BE2C (cell line): ENCODE measurements around the gene C2orf78. TPM values are rescaled to one million over a fixed set of nuclear protein-coding genes. Genes with fewer than 3 reads are reported as not detected.
"Not testable (repeated sequence)": the region's sequence is repeated elsewhere in the genome, so short reads cannot be mapped to it uniquely, and the experiment has no call there.

ENCODE experiments used
- DNase-seq: peaks from one replicate; pipeline ENCODE4 v3.0.0-alpha.2; 2020
- H3K27me3 ChIP-seq: fragments of 250-450 bp; sonication (Bioruptor Pico); 2 replicates; pipeline ENCODE4 v1.5.1; 2020; ENCODE audit warnings: mild to moderate bottlenecking
- H3K36me3 ChIP-seq: fragments of 250-450 bp; sonication (Bioruptor Pico); 2 replicates; pipeline ENCODE4 v1.5.1; 2020; ENCODE audit warnings: mild to moderate bottlenecking
- H3K4me1 ChIP-seq: fragments of 250-450 bp; sonication (Bioruptor Pico); 2 replicates; pipeline ENCODE4 v1.5.1; 2020
- H3K4me3 ChIP-seq: 2 replicates; pipeline ENCODE4 v1.5.1; 2011; ENCODE audit warnings: low read depth, low read length
- H3K9me3 ChIP-seq: fragments of 250-450 bp; sonication (Bioruptor Pico); 2 replicates; pipeline ENCODE4 v1.5.1; 2020
- polyA plus RNA-seq: library from polyadenylated mRNA; unstranded; fragments of >200 nt; gene quantifications from one replicate; pipeline ENCODE4 v1.2.1, GENCODE V29; 2012; ENCODE audit warnings: low read depth, missing spikeins; ENCODE audit not compliant: insufficient read length, insufficient read depth
- TF ChIP-seq, protein P1 (sequence below): IDR thresholded peaks from 2 replicates; pipeline ENCODE4 v1.5.1; 2012; ENCODE audit warnings: mild to moderate bottlenecking, low read depth, low read length

The C2orf78 gene, protein sequence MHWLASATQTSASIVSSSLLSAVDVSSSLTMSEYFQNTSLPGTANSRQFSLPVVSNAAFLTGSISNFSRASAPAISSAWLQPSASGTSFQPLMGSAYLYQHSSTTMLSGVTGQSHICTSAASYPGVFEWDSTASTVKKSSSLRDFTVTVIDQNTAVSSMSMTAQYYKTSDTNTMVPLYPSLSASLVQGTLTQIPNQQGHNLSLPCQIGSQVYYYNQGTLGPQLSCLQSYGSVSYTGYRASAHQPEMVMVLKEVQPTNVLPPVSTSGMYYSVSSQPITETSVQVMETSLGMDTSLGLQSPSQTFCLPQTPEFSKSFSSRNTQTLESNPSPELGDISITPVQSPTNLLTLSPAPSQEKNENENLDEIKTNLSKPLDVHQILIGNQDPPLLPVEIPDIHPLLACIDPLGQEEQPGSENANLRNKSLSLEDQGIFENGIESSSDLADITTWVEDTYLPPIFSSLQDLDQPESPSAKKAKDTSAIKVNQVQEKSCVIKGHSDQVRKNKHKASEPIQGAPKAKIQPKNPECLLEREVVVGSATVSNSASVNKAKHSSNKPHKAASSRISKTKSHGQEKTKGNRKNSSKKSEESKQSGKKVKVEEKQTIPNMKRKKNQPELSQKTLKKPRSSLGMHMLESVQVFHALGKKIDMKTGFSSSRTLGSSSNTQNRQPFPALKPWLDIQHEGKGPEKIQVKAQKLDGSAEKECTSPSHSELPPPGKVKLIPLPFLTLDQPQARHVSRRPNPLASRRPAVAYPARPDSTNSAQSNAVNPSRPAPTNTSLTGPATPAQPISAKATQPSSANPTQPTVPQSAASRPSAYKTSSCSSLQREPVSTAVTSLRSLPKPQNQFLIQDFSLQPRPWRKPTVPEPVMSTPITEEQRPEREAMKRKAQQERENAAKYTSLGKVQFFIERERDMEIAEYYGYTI
- polyA plus RNA-seq, result not detected

DNA sequence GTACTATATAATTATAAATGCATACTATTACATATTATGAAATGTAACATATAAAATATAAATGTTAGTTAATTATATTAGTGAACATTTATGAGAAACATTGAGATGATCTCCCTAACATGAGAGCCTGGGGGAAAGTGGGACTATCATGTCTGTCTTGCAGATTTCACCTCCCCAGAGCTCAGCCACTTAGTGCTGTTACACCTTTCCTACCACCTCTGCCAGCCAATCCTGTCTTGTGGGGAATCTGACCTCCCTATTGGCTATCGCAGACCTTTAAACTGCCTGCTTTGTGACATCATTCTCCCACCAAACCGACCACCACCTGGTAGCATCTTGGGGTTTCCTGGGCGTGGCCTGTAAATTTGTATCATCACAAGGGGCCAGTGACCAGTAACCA lies at the start of gene C2orf78:
Gene C2orf78, plus strand, starts transcription at position 301 of the 400 bp plus-strand sequence. CDS start 127 bp downstream, outside the sequence.
- H3K4me3 ChIP-seq, DNase-seq, H3K36me3 ChIP-seq, H3K4me1 ChIP-seq, H3K9me3 ChIP-seq, H3K27me3 ChIP-seq: not testable (repeated sequence)

DNA sequence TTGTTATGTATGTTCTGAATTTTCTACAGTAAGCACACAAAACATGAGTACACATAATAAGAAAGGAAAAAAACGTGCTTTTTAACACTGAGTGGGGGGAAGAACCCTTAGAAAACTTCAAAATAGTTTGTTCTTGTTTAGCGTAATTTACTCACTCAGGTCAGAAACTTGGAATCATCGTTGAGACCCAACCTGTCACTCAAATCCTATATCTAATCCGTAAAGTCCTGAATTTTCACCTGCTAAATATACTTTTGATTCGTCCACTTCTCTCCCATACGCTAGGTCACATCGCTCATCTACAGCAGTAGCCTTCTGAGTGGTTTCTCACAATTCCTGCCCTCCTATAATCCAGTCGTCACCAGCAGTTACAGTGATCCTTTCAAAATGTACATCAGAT lies 47.6 kb upstream of the C2orf78 start:
- H3K4me3 ChIP-seq, result peak overlapping the region; percentile 78
- TF ChIP-seq, protein P1, sequence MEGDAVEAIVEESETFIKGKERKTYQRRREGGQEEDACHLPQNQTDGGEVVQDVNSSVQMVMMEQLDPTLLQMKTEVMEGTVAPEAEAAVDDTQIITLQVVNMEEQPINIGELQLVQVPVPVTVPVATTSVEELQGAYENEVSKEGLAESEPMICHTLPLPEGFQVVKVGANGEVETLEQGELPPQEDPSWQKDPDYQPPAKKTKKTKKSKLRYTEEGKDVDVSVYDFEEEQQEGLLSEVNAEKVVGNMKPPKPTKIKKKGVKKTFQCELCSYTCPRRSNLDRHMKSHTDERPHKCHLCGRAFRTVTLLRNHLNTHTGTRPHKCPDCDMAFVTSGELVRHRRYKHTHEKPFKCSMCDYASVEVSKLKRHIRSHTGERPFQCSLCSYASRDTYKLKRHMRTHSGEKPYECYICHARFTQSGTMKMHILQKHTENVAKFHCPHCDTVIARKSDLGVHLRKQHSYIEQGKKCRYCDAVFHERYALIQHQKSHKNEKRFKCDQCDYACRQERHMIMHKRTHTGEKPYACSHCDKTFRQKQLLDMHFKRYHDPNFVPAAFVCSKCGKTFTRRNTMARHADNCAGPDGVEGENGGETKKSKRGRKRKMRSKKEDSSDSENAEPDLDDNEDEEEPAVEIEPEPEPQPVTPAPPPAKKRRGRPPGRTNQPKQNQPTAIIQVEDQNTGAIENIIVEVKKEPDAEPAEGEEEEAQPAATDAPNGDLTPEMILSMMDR, result no peak
- no peaks in the 10 kb centered on the region for H3K9me3 ChIP-seq
- H3K4me1 ChIP-seq, result no peaks in the 10 kb centered on the region
- no peaks in the 10 kb centered on the region for H3K36me3 ChIP-seq
- no peaks in the 10 kb centered on the region for H3K27me3 ChIP-seq
- DNase-seq, result no peak

DNA sequence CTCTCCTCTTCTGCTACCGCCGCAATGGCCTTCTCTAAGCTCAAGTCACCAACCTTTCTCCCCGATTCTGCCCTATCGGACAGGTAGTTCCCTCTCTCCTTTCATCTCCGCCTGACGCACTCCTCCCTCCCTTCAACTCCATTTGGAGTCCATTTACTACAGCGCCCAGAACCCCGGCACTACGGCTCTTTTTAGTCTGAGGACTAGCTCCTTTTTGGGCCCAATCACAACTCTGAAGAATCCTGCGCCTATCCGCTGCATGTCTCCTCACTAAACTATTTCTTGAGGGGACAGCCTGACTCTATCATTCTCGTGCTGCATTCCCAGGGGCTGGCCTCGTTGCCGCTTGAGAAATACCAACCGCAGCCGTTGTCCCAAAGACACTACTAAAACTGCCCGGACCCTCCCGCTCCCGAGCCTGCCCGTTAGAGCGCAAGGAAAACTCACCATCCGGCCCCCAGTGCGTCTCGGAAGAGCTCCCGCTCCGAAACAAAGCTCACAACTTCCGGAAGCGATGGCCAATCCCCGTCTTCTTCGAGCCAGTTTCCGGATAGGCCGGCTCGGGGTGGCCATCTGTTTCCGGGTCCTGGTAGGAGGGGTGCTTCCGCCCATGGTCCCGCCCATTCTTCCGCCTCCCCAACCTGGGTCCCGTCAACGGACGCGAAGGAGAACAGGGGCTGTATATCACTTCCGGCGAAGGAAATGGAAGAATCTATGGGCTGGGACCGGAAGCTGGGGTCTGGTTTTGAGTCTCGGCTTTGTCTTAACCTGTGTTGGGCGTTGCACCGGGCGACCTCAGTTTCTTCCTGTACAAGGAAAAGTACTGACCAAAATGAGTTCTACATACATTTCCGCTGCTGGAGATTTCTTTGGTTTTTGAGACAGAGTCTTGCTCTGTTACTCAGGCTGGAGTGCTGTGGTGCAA lies 46.9 kb upstream of the C2orf78 start, which contains the start of gene TPRKB:
Gene TPRKB, minus strand, starts transcription at position 491 of the 925 bp plus-strand sequence. CDS start 2,776 bp downstream, outside the sequence.
- DNase-seq, result peak; percentile 90
- H3K36me3 ChIP-seq, result no peaks in the 10 kb centered on the region
- H3K9me3 ChIP-seq, result no peaks in the 10 kb centered on the region
- TF ChIP-seq, protein P1, result no peak
- peak within 1 kb of the TSS; percentile 78 for H3K4me3 ChIP-seq
- H3K4me1 ChIP-seq, result no peaks in the 10 kb centered on the region
- no peaks in the 10 kb centered on the region for H3K27me3 ChIP-seq

DNA sequence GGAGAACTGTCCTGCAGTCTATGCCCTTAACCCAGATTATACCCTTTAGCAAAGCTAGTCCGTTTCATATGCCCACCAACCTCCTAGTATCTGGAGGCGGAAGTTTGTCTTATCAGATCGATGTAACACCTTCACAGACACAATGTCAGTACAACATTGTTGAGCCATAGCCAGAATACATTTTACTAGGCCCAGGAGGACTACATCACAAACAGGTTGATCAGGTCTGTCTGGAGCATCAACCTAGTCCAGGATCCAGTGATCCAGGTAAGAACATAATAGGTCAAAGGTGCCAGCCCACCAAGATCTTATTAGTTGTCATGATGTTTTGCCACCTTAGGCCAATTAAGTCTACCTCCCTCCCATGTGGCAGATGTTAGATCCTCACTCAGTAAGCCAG lies 44.9 kb upstream of the C2orf78 start:
- Histone ChIP-seq H3K27me3 (no peaks in the 10 kb centered on the region), H3K4me3 (no peak overlapping the region), H3K36me3 (no peaks in the 10 kb centered on the region), H3K9me3 (no peaks in the 10 kb centered on the region), H3K4me1 (no peaks in the 10 kb centered on the region)
- TF ChIP-seq, protein P1, result no peak
- DNase-seq, result no peak

DNA sequence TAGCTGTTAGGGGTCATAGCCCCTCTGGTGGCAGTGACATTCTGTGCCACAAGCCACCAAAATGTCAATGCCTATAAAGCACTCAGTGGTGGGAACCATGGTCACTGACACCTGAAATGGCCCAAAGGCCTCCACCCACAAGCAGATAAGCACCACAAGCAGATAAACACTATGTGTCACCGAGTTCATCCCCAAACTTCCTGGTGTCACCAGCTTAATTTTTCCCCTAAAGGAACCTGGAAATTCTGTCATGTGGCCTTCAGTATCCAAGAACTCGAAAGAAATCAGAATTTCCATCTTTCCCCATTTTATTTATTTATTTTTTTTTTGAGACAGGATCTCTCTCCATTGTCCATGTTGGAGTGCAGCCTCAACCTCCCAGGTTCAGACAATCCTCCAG lies 43.2 kb upstream of the C2orf78 start:
- Histone ChIP-seq H3K4me1 (no peaks in the 10 kb centered on the region), H3K9me3 (no peaks in the 10 kb centered on the region), H3K36me3 (no peaks in the 10 kb centered on the region), H3K4me3 (no peak overlapping the region), H3K27me3 (no peaks in the 10 kb centered on the region)
- DNase-seq, result no peak
- TF ChIP-seq, protein P1, result no peak
